NT2/D1 (cell line): Measurements from ENCODE around the gene EIF1AD.

Source experiments
- SUZ12 ChIP-seq: IDR thresholded peaks from 2 replicates; pipeline ENCODE4 v1.6.1; 2011; ENCODE audit not compliant: insufficient read length, insufficient read depth; ENCODE audit errors: extremely low read depth
- YY1 ChIP-seq: IDR thresholded peaks from 2 replicates; pipeline ENCODE4 v1.6.1; 2011; ENCODE audit not compliant: insufficient read length, insufficient read depth

- no peak for TF ChIP-seq YY1
- TF ChIP-seq SUZ12: no peak
Measured at GRCh38 chr11:66017321-66017720, 15.4 kb upstream of the EIF1AD start.
